Measurements from ENCODE around the gene ACOT8. TPM values are rescaled to one million over a fixed set of nuclear protein-coding genes. Genes with fewer than 3 reads are reported as not detected.

Gene ACOT8
- total and polyA plus RNA-seq, 2 donors (not counting 3 experiments of a cell fraction or from before 2014, with no cell fraction given): 15.5 to 50.9 TPM

GRCh38 chr20:45904583-45905504, 47.7 kb upstream of the ACOT8 start:
- Histone ChIP-seq H3K27me3 (ENCODE audit: control insufficient read depth in 2 of 2, insufficient read depth in 2 of 2, low read length in 2 of 2) (no peaks in the 10 kb centered on the region), H3K36me3 (ENCODE audit: control insufficient read depth in 2 of 2, extremely low read depth in 1 of 2, insufficient read depth in 2 of 2, low read length in 2 of 2) (peaks cover 0 to 18% of the 10 kb centered on the region in 2 experiments), H4K20me1 (replicated peaks; ENCODE audit: control insufficient read depth, extremely low read depth, insufficient read depth, low read length) (no peaks in the 10 kb centered on the region), H3K27ac (ENCODE audit: insufficient read depth, low read depth, low read length) (no peak overlapping the region), H3K9me3 (replicated peaks; ENCODE audit: control insufficient read depth, insufficient read depth, low read length) (no peaks in the 10 kb centered on the region), H3K4me2 (ENCODE audit: insufficient read depth, low read length) (no peak overlapping the region), H3K9ac (replicated peaks; ENCODE audit: extremely low read depth, insufficient read depth, low read length) (no peak overlapping the region), H3K4me1 (ENCODE audit: control insufficient read depth, extremely low read depth, insufficient read depth, low read length) (peaks cover under 1% of the 10 kb centered on the region), H3K79me2 (ENCODE audit: control insufficient read depth, insufficient read depth, low read length) (no peaks in the 10 kb centered on the region), H3K4me3 (replicated peaks in 1 of 3; ENCODE audit: insufficient read depth in 1 of 3, low read depth in 1 of 3, low read length in 3 of 3) (no peak overlapping the region), H3K9me1 (replicated peaks; ENCODE audit: control insufficient read depth, extremely low read depth, insufficient read depth, low read length) (no peaks in the 10 kb centered on the region), H2AFZ (ENCODE audit: low read depth, low read length) (no peak overlapping the region)
- dilution Hi-C loops (cut with MboI; ENCODE audit: extremely low pct_ligation_motif_present, low sequenced_read_pairs) (no loop called here), intact Hi-C loops (cut with micrococcal nuclease) (no loop called here)
- FAIRE-seq: no peak
- TF ChIP-seq CTCF (IDR thresholded peaks at IDR 0.05; ENCODE audit: extremely low read depth in 1 of 2, insufficient read depth in 1 of 2, low read depth in 1 of 2, low read length in 2 of 2) (no peak), GATA2 (IDR thresholded peaks at IDR 0.05; ENCODE audit: insufficient read depth, insufficient read length, low read depth, low read length) (no peak), EZH2 (IDR thresholded peaks at IDR 0.05; ENCODE audit: borderline replicate concordance, low read depth, low read length, severe bottlenecking) (no peak), MAX (IDR thresholded peaks at IDR 0.05; ENCODE audit: insufficient read depth, insufficient read length) (no peak), JUN (IDR thresholded peaks at IDR 0.05; ENCODE audit: borderline replicate concordance, insufficient read depth, insufficient read length, low read depth) (no peak), POLR2AphosphoS5 (IDR thresholded peaks at IDR 0.05; ENCODE audit: insufficient read depth, low read depth, low read length) (no peak), MYC (IDR thresholded peaks at IDR 0.05; ENCODE audit: low read depth, low read length) (no peak)
- ChIA-PET POLR2A (no interaction called here), CTCF (interaction anchor here (1.7 kb wide), 1 partner anchor 14 kb away, joined by 8 read pairs; the partner anchor contains the start of genes CTSA and NEURL2)
- DNase-seq (ENCODE audit: low read depth, low spot score): no peak
- no TSS peak for BruUV-seq (replicated peaks)
